Measurements from ENCODE around the gene BCL11B. TPM values are rescaled to one million over a fixed set of nuclear protein-coding genes. Genes with fewer than 3 reads are reported as not detected.
A peak's percentile ranks its signal among the peaks of the same experiment; 100 is the strongest.

Gene BCL11B
- total and polyA plus RNA-seq, 2 of the 8 experiments (the other 6 are each of a cell fraction or from before 2014, with no cell fraction given): 0.63 to 5.9 TPM

DNA sequence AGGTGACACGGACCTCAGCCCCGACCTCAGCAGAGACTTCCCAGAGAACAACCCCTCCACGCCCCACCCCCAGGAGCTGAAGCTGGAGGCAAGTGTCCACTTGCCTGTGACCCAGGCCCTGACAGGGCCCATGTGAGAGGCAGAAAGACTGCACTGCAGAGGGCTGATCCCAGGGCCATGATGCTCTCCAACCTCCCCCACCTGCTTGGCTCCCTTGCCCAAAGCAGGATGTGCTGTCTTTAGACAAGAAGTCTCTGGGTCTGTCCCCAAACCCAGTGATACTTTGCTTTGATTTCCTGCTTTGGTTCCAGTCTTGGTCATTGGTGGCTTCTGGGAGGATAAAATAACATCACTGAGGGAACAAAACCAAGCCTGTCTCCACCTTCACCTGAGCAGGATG, 59.4 kb downstream of the BCL11B start:
- POLR2A ChIA-PET (ENCODE audit: partially characterized antibody): no interaction called here
- no peaks in the 10 kb centered on the region for H3K36me3 ChIP-seq (ENCODE audit: control insufficient read depth in 2 of 4, insufficient read depth in 4 of 4, low read length in 3 of 4)
- no peak overlapping the region for H3K4me3 ChIP-seq (ENCODE audit: extremely low read depth in 1 of 4, insufficient read depth in 2 of 4, low read depth in 3 of 4, low read length in 4 of 4)
- H3K79me2 ChIP-seq (ENCODE audit: control insufficient read depth in 1 of 2, insufficient read depth in 2 of 2, low read length in 2 of 2): peaks cover 3 to 26% of the 10 kb centered on the region in 2 experiments; a peak in 3 of 4 replicates
- H2AFZ ChIP-seq (ENCODE audit: low read length): no peak overlapping the region
- peaks cover 0 to 7% of the 10 kb centered on the region in 2 experiments for H4K20me1 ChIP-seq (replicated peaks in 1 of 2; ENCODE audit: control insufficient read depth in 1 of 2, insufficient read depth in 2 of 2, low read length in 2 of 2)
- no peaks in the 10 kb centered on the region for H3K27me3 ChIP-seq (replicated peaks in 1 of 4; ENCODE audit: control insufficient read depth in 3 of 4, extremely low read depth in 1 of 4, insufficient read depth in 3 of 4, low read length in 3 of 4)
- H3K14ac ChIP-seq (ENCODE audit: insufficient read length): no peak overlapping the region
- no peak overlapping the region for H3K18ac ChIP-seq (ENCODE audit: extremely low read depth, low read length)
- H3K9ac ChIP-seq (replicated peaks in 1 of 4; ENCODE audit: extremely low read depth in 1 of 4, low read depth in 3 of 4, low read length in 3 of 4): no peak overlapping the region
- no peak overlapping the region for H3K4ac ChIP-seq (replicated peaks; ENCODE audit: insufficient read length, low read depth, low read length)
- peak overlapping the region; percentile 36; the same call in 1 of the 2 replicates for H4K8ac ChIP-seq (ENCODE audit: extremely low read depth, insufficient read depth, low read length)
- H2BK12ac ChIP-seq (ENCODE audit: low read depth, low read length): no peak overlapping the region
- CTCF ChIA-PET (ENCODE audit: partially characterized antibody): interaction anchor here (0.9 to 1.7 kb wide), 2 partner anchors 11 to 12 kb away, joined by 4 to 5 read pairs; no protein-coding TSS in a partner anchor
- no peak overlapping the region for H4K91ac ChIP-seq (replicated peaks; ENCODE audit: insufficient read length, low read length)
- H2BK15ac ChIP-seq (ENCODE audit: low read length): no peak overlapping the region
- H3K79me1 ChIP-seq (ENCODE audit: low read depth, low read length): peaks cover 13% of the 10 kb centered on the region
- no peak overlapping the region for H2AK5ac ChIP-seq (ENCODE audit: low read depth, low read length)
- FAIRE-seq (no peak), DNase-seq (ENCODE audit: low read depth in 1 of 2, low spot score in 2 of 2) (no peak)
- H3K23me2 ChIP-seq (ENCODE audit: low read depth, low read length): no peaks in the 10 kb centered on the region
- H3K23ac ChIP-seq (ENCODE audit: insufficient read length): no peak overlapping the region
- no peak overlapping the region for H2BK5ac ChIP-seq (ENCODE audit: low read depth, low read length)
- no peaks in the 10 kb centered on the region for H3K9me3 ChIP-seq (ENCODE audit: insufficient read depth in 2 of 2, low read depth in 1 of 2, low read length in 1 of 2)
- TF ChIP-seq POLR2A (IDR thresholded peaks at IDR 0.05; ENCODE audit: control extremely low read depth in 1 of 2, low read depth in 2 of 2, low read length in 2 of 2) (no peak), RNF2 (IDR thresholded peaks at IDR 0.05; ENCODE audit: borderline replicate concordance, low read depth, low read length, missing control alignments, poor library complexity, severe bottlenecking) (no peak), TEAD4 (IDR thresholded peaks at IDR 0.05; ENCODE audit: low read depth, low read length) (no peak), SIX5 (IDR thresholded peaks at IDR 0.05; ENCODE audit: low read depth, low read length) (no peak), CEBPB (IDR thresholded peaks at IDR 0.05; ENCODE audit: low read depth, low read length) (no peak), SIRT6 (IDR thresholded peaks at IDR 0.05; ENCODE audit: low read length) (no peak), PHF8 (conservative IDR thresholded peaks at IDR 0.05; ENCODE audit: low read depth, low read length) (no peak), HDAC6 (IDR thresholded peaks at IDR 0.05; ENCODE audit: low read depth, low read length) (no peak), NANOG (IDR thresholded peaks at IDR 0.05; ENCODE audit: insufficient read depth, low read depth, low read length, poor library complexity, severe bottlenecking) (no peak), JUND (IDR thresholded peaks at IDR 0.05; ENCODE audit: low read length) (no peak), TBP (IDR thresholded peaks at IDR 0.05; ENCODE audit: low read depth, low read length) (no peak), TAF7 (optimal IDR thresholded peaks at IDR 0.05; ENCODE audit: borderline replicate concordance, low read depth, low read length) (no peak)
- H2BK20ac ChIP-seq (ENCODE audit: low read length): no peak overlapping the region
- no peak overlapping the region for H3K27ac ChIP-seq (ENCODE audit: low read depth, low read length)
- H2BK120ac ChIP-seq (replicated peaks; ENCODE audit: low read depth, low read length): no peak overlapping the region
- peaks cover 0 to 13% (median 0%) of the 10 kb centered on the region in 4 experiments; a peak in 3 of 7 replicates for H3K4me1 ChIP-seq (replicated peaks in 1 of 4; ENCODE audit: control insufficient read depth in 3 of 4, insufficient read depth in 4 of 4, low read length in 3 of 4)
- no peak overlapping the region for H3K4me2 ChIP-seq (ENCODE audit: insufficient read depth in 1 of 2, low read depth in 2 of 2, low read length in 2 of 2)
- no peak overlapping the region for H4K5ac ChIP-seq (ENCODE audit: insufficient read length, low read depth, low read length)
- H3K56ac ChIP-seq (replicated peaks; ENCODE audit: insufficient read length, low read depth, low read length): no peak overlapping the region
- 94% methylated on average over 3 of the region's 3 CpGs; no CpG with 5 or more reads in 1 of the 2 experiments for WGBS, 2 experiments (ENCODE audit: extremely low coverage in 1 of 2, insufficient coverage in 1 of 2, insufficient read length in 1 of 2, insufficient replicate concordance in 2 of 2, low coverage in 1 of 2, low lambda C conversion rate in 2 of 2, missing lambda C conversion rate in 1 of 2)

Data from H1 (cell line).